ENCODE measurements around the gene XXYLT1.

DNA sequence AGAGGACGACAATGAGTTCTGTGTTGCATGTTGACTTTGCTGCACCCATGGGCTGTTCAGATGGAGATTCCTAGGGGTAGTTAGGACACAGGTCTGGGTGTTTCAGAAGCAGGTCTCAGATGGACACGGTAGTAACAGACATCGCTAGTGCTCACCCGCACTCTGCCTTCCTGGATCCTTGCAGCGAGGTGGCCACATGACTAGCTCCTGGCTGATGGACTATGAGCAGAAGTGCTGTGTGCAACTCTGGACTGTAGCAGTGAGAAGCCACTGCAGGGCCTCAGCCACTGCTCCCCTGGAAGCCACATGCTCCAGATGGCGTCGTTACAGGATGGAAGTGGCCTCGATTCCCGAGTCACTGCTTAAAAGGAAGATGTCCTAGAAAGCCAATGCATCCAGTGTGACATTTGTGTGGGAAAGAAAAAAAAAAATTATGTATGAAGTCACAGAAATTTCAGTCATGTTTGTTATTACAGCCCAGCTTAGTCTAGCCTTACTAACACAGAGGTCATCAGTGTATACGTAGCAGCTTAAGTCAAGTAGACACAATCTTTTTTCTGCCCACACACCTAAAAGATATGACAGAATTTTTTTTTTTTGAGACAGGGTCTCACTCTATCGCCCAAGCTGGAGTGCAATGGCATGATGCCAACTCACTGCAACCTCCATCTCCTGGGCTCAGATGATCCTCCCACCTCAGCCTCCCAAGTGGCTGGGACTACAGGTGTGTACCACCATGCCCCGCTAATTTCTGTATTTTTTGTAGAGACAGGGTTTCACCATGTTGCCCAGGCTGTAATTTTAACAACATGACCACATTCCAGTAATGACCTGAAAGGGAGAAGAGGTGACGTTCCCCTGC, 95.3 kb downstream of the XXYLT1 start:
- no peak for TF ChIP-seq EZH2 (IDR thresholded peaks at IDR 0.05; ENCODE audit: low read length, unreplicated experiment)
- TF ChIP-seq, protein P1, sequence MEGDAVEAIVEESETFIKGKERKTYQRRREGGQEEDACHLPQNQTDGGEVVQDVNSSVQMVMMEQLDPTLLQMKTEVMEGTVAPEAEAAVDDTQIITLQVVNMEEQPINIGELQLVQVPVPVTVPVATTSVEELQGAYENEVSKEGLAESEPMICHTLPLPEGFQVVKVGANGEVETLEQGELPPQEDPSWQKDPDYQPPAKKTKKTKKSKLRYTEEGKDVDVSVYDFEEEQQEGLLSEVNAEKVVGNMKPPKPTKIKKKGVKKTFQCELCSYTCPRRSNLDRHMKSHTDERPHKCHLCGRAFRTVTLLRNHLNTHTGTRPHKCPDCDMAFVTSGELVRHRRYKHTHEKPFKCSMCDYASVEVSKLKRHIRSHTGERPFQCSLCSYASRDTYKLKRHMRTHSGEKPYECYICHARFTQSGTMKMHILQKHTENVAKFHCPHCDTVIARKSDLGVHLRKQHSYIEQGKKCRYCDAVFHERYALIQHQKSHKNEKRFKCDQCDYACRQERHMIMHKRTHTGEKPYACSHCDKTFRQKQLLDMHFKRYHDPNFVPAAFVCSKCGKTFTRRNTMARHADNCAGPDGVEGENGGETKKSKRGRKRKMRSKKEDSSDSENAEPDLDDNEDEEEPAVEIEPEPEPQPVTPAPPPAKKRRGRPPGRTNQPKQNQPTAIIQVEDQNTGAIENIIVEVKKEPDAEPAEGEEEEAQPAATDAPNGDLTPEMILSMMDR (conservative IDR thresholded peaks at IDR 0.05; ENCODE audit: low read depth, low read length): no peak
